OCI-LY1 (cell line): ENCODE data around the gene CACNG4.

Experiments
- CTCF ChIP-seq: fragments of 200-600 bp; sonication (generic), shearing (Covaris generic); IDR thresholded peaks from 2 replicates; pipeline ENCODE4 v1.5.1; 2017; ENCODE audit warnings: mild to moderate bottlenecking, antibody characterized with exemption, low read length, moderate library complexity, mixed read lengths
- EZH2 ChIP-seq: fragments of 200-600 bp; sonication (generic), shearing (Covaris generic); IDR thresholded peaks from 2 replicates; pipeline ENCODE4 v1.8.0; 2017; ENCODE audit warnings: borderline replicate concordance, mixed run types, mild to moderate bottlenecking, antibody characterized with exemption, low read length, moderate library complexity, mixed read lengths

GRCh38 chr17:66939461-66940114 lies 24.9 kb upstream of the CACNG4 start:
- no peak for TF ChIP-seq CTCF
- TF ChIP-seq EZH2: no peak
